Astrocyte (in vitro differentiated cells and primary cell): ENCODE data around the gene ANO6.

Experiments
- EZH2 ChIP-seq: IDR thresholded peaks from 2 replicates; pipeline ENCODE4 v1.6.1; 2012; ENCODE audit warnings: mild to moderate bottlenecking, low read length, inconsistent platforms; ENCODE audit not compliant: insufficient read depth
- TF ChIP-seq, protein P1 (sequence below): IDR thresholded peaks from 2 replicates; pipeline ENCODE4 v1.5.1; 2011; ENCODE audit warnings: low read depth, mild to moderate bottlenecking, inconsistent platforms, low read length, moderate library complexity; ENCODE audit not compliant: insufficient read depth

DNA sequence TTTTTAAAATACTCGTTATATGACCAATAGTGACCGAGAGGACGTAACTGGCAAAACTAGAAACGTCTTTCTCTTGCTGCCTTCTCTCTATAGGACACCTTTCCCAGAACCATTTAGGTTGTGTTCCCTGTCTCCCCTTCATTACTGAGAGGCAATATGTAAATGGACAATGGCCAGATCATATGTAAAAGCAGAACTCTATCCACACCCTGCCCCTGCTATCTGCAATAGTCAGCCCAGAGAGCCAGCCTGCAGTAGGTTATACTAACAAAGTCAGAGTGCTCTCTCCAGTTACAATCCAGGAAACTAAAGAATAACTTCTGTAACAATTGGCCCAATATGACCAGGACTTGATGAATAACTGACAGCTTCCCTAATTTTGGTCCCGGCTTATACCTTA, 216.8 kb downstream of the ANO6 start:
- TF ChIP-seq EZH2: no peak
- TF ChIP-seq, protein P1, sequence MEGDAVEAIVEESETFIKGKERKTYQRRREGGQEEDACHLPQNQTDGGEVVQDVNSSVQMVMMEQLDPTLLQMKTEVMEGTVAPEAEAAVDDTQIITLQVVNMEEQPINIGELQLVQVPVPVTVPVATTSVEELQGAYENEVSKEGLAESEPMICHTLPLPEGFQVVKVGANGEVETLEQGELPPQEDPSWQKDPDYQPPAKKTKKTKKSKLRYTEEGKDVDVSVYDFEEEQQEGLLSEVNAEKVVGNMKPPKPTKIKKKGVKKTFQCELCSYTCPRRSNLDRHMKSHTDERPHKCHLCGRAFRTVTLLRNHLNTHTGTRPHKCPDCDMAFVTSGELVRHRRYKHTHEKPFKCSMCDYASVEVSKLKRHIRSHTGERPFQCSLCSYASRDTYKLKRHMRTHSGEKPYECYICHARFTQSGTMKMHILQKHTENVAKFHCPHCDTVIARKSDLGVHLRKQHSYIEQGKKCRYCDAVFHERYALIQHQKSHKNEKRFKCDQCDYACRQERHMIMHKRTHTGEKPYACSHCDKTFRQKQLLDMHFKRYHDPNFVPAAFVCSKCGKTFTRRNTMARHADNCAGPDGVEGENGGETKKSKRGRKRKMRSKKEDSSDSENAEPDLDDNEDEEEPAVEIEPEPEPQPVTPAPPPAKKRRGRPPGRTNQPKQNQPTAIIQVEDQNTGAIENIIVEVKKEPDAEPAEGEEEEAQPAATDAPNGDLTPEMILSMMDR: no peak
